Measurements from ENCODE around the gene MYH9. TPM values are rescaled to one million over a fixed set of nuclear protein-coding genes. Genes with fewer than 3 reads are reported as not detected.

MYH9 gene
- total RNA-seq, 4 donors from 2014 or later: 228 to 375 (median 275) TPM

DNA sequence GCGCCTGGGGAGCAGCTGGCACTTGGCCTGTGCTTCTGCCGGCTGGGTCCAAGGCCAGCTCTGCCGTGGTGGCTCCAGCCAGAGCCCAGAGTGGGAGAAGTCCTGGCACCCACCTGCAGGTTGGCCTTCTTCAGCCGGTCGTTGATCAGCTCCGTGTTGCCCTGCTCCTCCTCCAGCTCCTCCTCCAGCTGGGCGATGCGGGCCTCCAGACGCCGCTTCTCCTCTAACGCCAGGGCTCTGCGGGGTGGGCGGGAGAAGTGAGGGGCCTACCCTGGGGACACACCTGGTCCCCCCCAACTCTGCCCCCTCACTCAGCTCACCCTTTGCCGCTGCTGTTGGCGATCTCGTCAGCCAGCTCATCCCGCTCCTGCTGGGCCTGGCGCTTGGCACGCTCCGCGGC is 102.2 kb downstream of the MYH9 start:
- intact Hi-C loops (cut with DNase I): loop anchor here (5.0 to 10.0 kb wide), 2 partner anchors 48 to 91 kb away; partner anchors contain the start of gene APOL2
- Histone ChIP-seq H3K9me3 (no peaks in the 10 kb centered on the region), H3K27ac (no peak overlapping the region), H3K4me3 (replicated peaks in 1 of 3) (no peak overlapping the region), H3K36me3 (peaks cover 92% of the 10 kb centered on the region in 2 donors), H3K27me3 (no peaks in the 10 kb centered on the region), H3K4me1 (no peaks in the 10 kb centered on the region)
- no peak for TF ChIP-seq CTCF (IDR thresholded peaks at IDR 0.05)
- TF ChIP-seq POLR2A (IDR thresholded peaks at IDR 0.05): no peak
- DNase-seq: no peak
- WGBS, 2 donors: 93 to 98% methylated on average over 19 of the region's 21 CpGs

GRCh38 chr22:36285017-36285416 is 102.8 kb downstream of the MYH9 start:
- DNase-seq: no peak
- intact Hi-C loops (cut with DNase I): loop anchor here (5.0 to 10.0 kb wide), 2 partner anchors 48 to 90 kb away; partner anchors contain the start of gene APOL2
- peaks cover 92% of the 10 kb centered on the region in 2 donors for H3K36me3 ChIP-seq

GRCh38 chr22:36284171-36284571 is 103.6 kb downstream of the MYH9 start:
- H3K27ac ChIP-seq: no peak overlapping the region
- H3K36me3 ChIP-seq: peaks cover 83 to 85% of the 10 kb centered on the region in 2 donors
- no peak for TF ChIP-seq POLR2A (IDR thresholded peaks at IDR 0.05)
- no peak for TF ChIP-seq CTCF (IDR thresholded peaks at IDR 0.05)
- no peak overlapping the region for H3K4me3 ChIP-seq (replicated peaks in 1 of 3)
- 92 to 98% methylated on average over 12 to 23 of the region's 24 CpGs for WGBS, 2 donors
- no peaks in the 10 kb centered on the region for H3K27me3 ChIP-seq
- H3K9me3 ChIP-seq: no peaks in the 10 kb centered on the region
- H3K4me1 ChIP-seq: no peaks in the 10 kb centered on the region
- no peak for DNase-seq
- intact Hi-C loops (cut with DNase I): loop anchor here (10.0 kb wide), 1 partner anchor 89 kb away; no protein-coding TSS in a partner anchor

More at GRCh38 chr22:36285017-36285416, 102.8 kb downstream of the MYH9 start:
- 87 to 89% methylated on average over 12 of the region's 12 CpGs for WGBS, 2 donors
- no peak for TF ChIP-seq CTCF (IDR thresholded peaks at IDR 0.05)
- TF ChIP-seq POLR2A (IDR thresholded peaks at IDR 0.05): no peak
- Histone ChIP-seq H3K9me3 (no peaks in the 10 kb centered on the region), H3K27ac (no peak overlapping the region), H3K4me1 (no peaks in the 10 kb centered on the region), H3K4me3 (replicated peaks in 1 of 3) (no peak overlapping the region), H3K27me3 (no peaks in the 10 kb centered on the region)

- H3K27ac ChIP-seq: no peak overlapping the region
- no peak overlapping the region for H3K4me3 ChIP-seq (replicated peaks in 1 of 3)
- no peak for TF ChIP-seq CTCF (IDR thresholded peaks at IDR 0.05)
- no peak for TF ChIP-seq POLR2A (IDR thresholded peaks at IDR 0.05)
- H3K9me3 ChIP-seq: no peaks in the 10 kb centered on the region
- 90 to 93% methylated on average over 23 to 24 of the region's 24 CpGs for WGBS, 2 donors
- no peak for DNase-seq
- peaks cover 0 to 6% of the 10 kb centered on the region in 2 donors for H3K4me1 ChIP-seq
- H3K27me3 ChIP-seq: no peaks in the 10 kb centered on the region
- intact Hi-C loops (cut with DNase I): loop anchor here (10.0 kb wide), 1 partner anchor 88 kb away; no protein-coding TSS in a partner anchor
- peaks cover 66 to 67% of the 10 kb centered on the region in 2 donors for H3K36me3 ChIP-seq
Measured at GRCh38 chr22:36282328-36282831, 105.4 kb downstream of the MYH9 start.

DNA sequence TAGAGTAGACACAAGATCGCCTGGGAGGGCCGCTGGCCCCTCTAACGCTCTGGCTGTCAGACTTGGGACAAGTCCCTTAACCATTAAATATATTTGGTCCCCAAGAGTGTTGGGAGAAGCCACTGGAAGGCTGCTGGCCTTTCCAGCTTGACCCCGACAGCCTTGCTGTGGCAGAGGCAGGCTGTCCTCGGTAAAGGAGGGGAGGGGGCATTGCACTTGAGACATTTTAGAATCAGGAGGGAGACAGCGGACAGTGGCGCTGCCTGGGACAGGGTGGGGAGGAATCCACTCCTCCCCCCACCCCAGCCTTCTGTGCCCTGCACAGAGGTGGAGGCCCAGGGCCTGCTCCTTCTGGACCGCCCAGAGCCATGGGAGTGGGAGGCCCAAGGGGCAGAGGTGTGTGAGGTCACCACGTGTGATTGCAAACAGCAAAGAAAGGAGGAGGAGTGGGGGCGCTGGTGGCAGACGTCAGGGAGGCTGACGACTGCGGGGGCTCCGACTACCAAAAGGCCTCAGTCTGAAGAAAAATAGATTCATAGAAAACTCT is 105.9 kb downstream of the MYH9 start:
- no peak for DNase-seq
- peaks cover 60 to 61% of the 10 kb centered on the region in 2 donors for H3K36me3 ChIP-seq
- H3K9me3 ChIP-seq: no peaks in the 10 kb centered on the region
- 80 to 88% methylated on average over 14 of the region's 14 CpGs for WGBS, 2 donors
- peaks cover 0 to 8% of the 10 kb centered on the region in 2 donors for H3K4me1 ChIP-seq
- no peak for TF ChIP-seq CTCF (IDR thresholded peaks at IDR 0.05)
- no peak for TF ChIP-seq POLR2A (IDR thresholded peaks at IDR 0.05)
- H3K27ac ChIP-seq: no peak overlapping the region
- no peaks in the 10 kb centered on the region for H3K27me3 ChIP-seq
- intact Hi-C loops (cut with DNase I): loop anchor here (10.0 kb wide), 1 partner anchor 87 kb away; no protein-coding TSS in a partner anchor
- H3K4me3 ChIP-seq (replicated peaks in 1 of 3): no peak overlapping the region
